Endothelial cell of umbilical vein (primary cell): Measurements from ENCODE around the gene RAD9A.

Experiments
- EZH2 ChIP-seq: IDR thresholded peaks from 2 replicates; pipeline ENCODE4 v1.6.1; 2012; ENCODE audit warnings: borderline replicate concordance, low read depth, mild to moderate bottlenecking, moderate library complexity, low read length, inconsistent platforms; ENCODE audit not compliant: severe bottlenecking
- MAX ChIP-seq: IDR thresholded peaks from 2 replicates; pipeline ENCODE4 v1.6.1; 2011; ENCODE audit not compliant: insufficient read depth, insufficient read length
- POLR2A ChIP-seq: IDR thresholded peaks from 2 replicates; pipeline ENCODE4 v1.6.1; 2012; ENCODE audit warnings: low read depth, mild to moderate bottlenecking, control low read depth, low read length
- POLR2AphosphoS5 ChIP-seq: IDR thresholded peaks from 2 replicates; pipeline ENCODE4 v1.6.1; 2012; ENCODE audit warnings: low read depth, mild to moderate bottlenecking, control low read depth, low read length, moderate library complexity; ENCODE audit not compliant: insufficient read depth
- TF ChIP-seq, protein P1 (sequence below), 2 donors: IDR thresholded peaks; 1 replicate in 1 of 2; 2 replicates in 1 of 2; pipeline ENCODE4 v1.5.1; 2011; ENCODE audit warnings: low read length in 2 of 2, mild to moderate bottlenecking in 2 of 2, moderate library complexity in 2 of 2, control low read depth in 1 of 2, inconsistent platforms in 1 of 2, low read depth in 1 of 2; ENCODE audit not compliant: insufficient read depth in 1 of 2; ENCODE audit errors: extremely low read depth in 1 of 2

DNA sequence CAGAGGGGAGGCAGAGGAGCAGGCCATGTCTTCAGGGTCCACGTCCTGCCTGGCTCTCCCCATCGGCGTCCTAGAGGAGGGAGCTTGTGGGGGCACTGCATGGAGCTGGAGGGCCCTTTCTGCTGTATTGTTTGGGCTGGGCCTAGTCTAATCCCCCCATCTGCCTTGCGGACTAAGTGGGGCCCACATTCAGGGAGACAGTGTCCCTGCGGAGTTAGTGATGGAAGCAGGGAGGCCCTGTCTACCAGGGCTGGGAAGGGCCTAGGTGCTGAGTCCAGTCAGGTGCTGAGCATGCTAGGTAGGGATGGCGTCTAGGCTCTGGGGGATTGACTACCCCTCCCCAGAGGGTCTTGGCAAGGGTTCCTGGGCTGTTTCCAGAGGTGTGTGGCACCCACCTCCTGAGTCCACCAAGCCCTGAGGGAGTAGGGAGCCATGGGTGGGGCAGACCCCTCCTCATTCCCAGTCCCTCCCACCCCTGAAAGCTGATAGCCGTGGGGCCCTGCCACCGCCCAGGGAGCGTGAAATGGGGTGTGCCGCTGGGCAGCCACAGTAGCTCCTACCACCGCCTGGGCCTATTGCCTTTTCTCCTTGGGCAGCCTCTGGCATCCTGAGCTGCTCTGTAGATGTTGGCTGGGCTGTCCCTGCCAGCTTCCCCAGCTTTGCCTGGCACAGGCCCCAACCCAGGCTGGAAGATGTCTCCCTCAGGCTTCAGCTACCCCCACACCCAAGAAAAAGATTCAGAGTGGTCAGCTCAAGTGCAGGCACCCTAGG lies 36.6 kb upstream of the RAD9A start:
- TF ChIP-seq MAX (no peak), POLR2A (no peak), POLR2AphosphoS5 (no peak), EZH2 (no peak)
- TF ChIP-seq, protein P1, sequence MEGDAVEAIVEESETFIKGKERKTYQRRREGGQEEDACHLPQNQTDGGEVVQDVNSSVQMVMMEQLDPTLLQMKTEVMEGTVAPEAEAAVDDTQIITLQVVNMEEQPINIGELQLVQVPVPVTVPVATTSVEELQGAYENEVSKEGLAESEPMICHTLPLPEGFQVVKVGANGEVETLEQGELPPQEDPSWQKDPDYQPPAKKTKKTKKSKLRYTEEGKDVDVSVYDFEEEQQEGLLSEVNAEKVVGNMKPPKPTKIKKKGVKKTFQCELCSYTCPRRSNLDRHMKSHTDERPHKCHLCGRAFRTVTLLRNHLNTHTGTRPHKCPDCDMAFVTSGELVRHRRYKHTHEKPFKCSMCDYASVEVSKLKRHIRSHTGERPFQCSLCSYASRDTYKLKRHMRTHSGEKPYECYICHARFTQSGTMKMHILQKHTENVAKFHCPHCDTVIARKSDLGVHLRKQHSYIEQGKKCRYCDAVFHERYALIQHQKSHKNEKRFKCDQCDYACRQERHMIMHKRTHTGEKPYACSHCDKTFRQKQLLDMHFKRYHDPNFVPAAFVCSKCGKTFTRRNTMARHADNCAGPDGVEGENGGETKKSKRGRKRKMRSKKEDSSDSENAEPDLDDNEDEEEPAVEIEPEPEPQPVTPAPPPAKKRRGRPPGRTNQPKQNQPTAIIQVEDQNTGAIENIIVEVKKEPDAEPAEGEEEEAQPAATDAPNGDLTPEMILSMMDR (IDR thresholded peaks at IDR 0.05; ENCODE audit: extremely low read depth in 1 of 2, insufficient read depth in 1 of 2, low read depth in 1 of 2, low read length in 2 of 2) = no peak
